HepG2 (cell line): ENCODE results near the gene TAF3. TPM values are rescaled to one million over a fixed set of nuclear protein-coding genes. Genes with fewer than 3 reads are reported as not detected.

Experiments used
- ATAC-seq: fragments of 200-7000 bp; cut with Tn5 transposase; 3 replicates; pipeline ENCODE4 v1.9.1; 2020; ENCODE audit warnings: mild to moderate bottlenecking, moderate library complexity
- BruUV-seq: library from RNA; stranded (reverse); fragments of 400-500 nt; replicated peaks from 2 replicates; lab custom pipeline; 2021; lab: Mats Ljungman, UMichigan
- CTCF ChIA-PET: fragments of 300-600 bp; formaldehyde crosslinking; extraction: SDS; loops from one replicate; lab custom pipeline; 2021; ENCODE audit warnings: low total read pairs, inconsistent platforms, low intra/inter-chr PET ratio; lab: Yijun Ruan, JAX
- POLR2A ChIA-PET: fragments of 350-600 bp; sonication (Branson Sonifier 250); formaldehyde crosslinking; loops from one replicate; lab custom pipeline; 2020; ENCODE audit warnings: antibody characterized with exemption, inconsistent platforms; lab: Yijun Ruan, JAX
- DNase-seq: peaks from one replicate; pipeline ENCODE4 v3.0.0-alpha.2; 2015; ENCODE audit warnings: low spot score
- FAIRE-seq: peaks from 3 replicates; lab custom pipeline; 2011; peaks lifted over from hg19 to GRCh38; lab: Jason Lieb, UNC
- H2AFZ ChIP-seq: one replicate; pipeline ENCODE4 v1.6.1; 2011; ENCODE audit warnings: low read length, inconsistent platforms
- H3K27ac ChIP-seq: fragments of 300-600 bp; 3 replicates; pipeline ENCODE4 v1.8.0; 2011; ENCODE audit warnings: mixed run types, mild to moderate bottlenecking, mixed read lengths, low read length, inconsistent platforms; ENCODE audit not compliant: insufficient read depth; ENCODE audit errors: extremely low read length
- H3K27me3 ChIP-seq, 2 experiments: fragments of 200-600 bp in 1 of 2; 2 replicates in 1 of 2; 3 replicates in 1 of 2; pipeline versions ENCODE4 v1.6.0 to v1.8.0; 2011; ENCODE audit warnings: low read length in 2 of 2, mild to moderate bottlenecking in 2 of 2, moderate library complexity in 2 of 2, inconsistent platforms in 1 of 2; ENCODE audit not compliant: insufficient read depth in 2 of 2, control insufficient read depth in 1 of 2
- H3K36me3 ChIP-seq, 2 experiments: fragments of 200-600 bp in 1 of 2; replicated peaks in 1 of 2; 2 replicates in 1 of 2; 3 replicates in 1 of 2; pipeline versions ENCODE4 v1.5.1 to v1.8.0; 2011; ENCODE audit warnings: low read length in 2 of 2, inconsistent platforms in 1 of 2; ENCODE audit not compliant: insufficient read depth in 2 of 2, control insufficient read depth in 1 of 2
- H3K4me1 ChIP-seq: 2 replicates; pipeline ENCODE4 v1.5.1; 2012; ENCODE audit warnings: low read length, inconsistent platforms; ENCODE audit not compliant: insufficient read depth
- H3K4me2 ChIP-seq: 2 replicates; pipeline ENCODE4 v1.6.0; 2011; ENCODE audit warnings: low read depth, low read length, inconsistent platforms
- H3K4me3 ChIP-seq, 3 experiments: fragments of 200-600 bp in 1 of 3; sonication (generic), shearing (Covaris generic) in 1 of 3; replicated peaks in 1 of 3; 2 replicates each; pipeline ENCODE4 v1.5.1; 2011 to 2016; ENCODE audit warnings: low read length in 3 of 3, inconsistent platforms in 2 of 3, low read depth in 2 of 3, mild to moderate bottlenecking in 2 of 3, control low read depth in 1 of 3, mixed read lengths in 1 of 3; ENCODE audit not compliant: insufficient read depth in 1 of 3
- H3K79me2 ChIP-seq: one replicate; pipeline ENCODE4 v1.6.1; 2011; ENCODE audit warnings: low read length, inconsistent platforms; ENCODE audit not compliant: insufficient read depth
- H3K9ac ChIP-seq: 2 replicates; pipeline ENCODE4 v1.6.0; 2011; ENCODE audit warnings: mild to moderate bottlenecking, low read depth, low read length, inconsistent platforms; ENCODE audit not compliant: insufficient read depth
- H3K9me3 ChIP-seq: 2 replicates; pipeline ENCODE4 v1.5.1; 2012; ENCODE audit warnings: mild to moderate bottlenecking, low read length
- H4K20me1 ChIP-seq: 2 replicates; pipeline ENCODE4 v1.6.0; 2011; ENCODE audit warnings: inconsistent platforms, mild to moderate bottlenecking, low read length, moderate library complexity; ENCODE audit not compliant: insufficient read depth
- BCL6 ChIP-seq: IDR thresholded peaks from 2 replicates; pipeline ENCODE4 v1.6.1; 2016; ENCODE audit warnings: missing genetic modification reagents, missing compliant biosample characterization
- ESRRA ChIP-seq: sonication (generic); formaldehyde crosslinking; IDR thresholded peaks from 2 replicates; pipeline ENCODE4 v1.5.1; 2020; ENCODE audit warnings: mild to moderate bottlenecking, low read depth, missing genetic modification reagents
- GPBP1L1 ChIP-seq: sonication (generic); formaldehyde crosslinking; IDR thresholded peaks from 2 replicates; pipeline ENCODE4 v1.5.0; 2020; ENCODE audit warnings: mild to moderate bottlenecking, missing genetic modification reagents
- GPN1 ChIP-seq: sonication (generic); formaldehyde crosslinking; IDR thresholded peaks from 2 replicates; pipeline ENCODE4 v1.5.1; 2020; ENCODE audit warnings: missing genetic modification reagents, borderline replicate concordance
- HDAC1 ChIP-seq: sonication (generic); formaldehyde crosslinking; IDR thresholded peaks from 2 replicates; pipeline ENCODE4 v1.5.1; 2020; ENCODE audit warnings: mild to moderate bottlenecking, missing genetic modification reagents
- KDM4B ChIP-seq: sonication (generic); formaldehyde crosslinking; IDR thresholded peaks from 2 replicates; pipeline ENCODE4 v1.4.0; 2020; ENCODE audit warnings: missing genetic modification reagents
- KLF16 ChIP-seq, 2 experiments: sonication (generic) in 1 of 2; formaldehyde crosslinking in 1 of 2; IDR thresholded peaks; 2 replicates each; pipeline versions ENCODE4 v1.6.1 to v1.8.0; 2016 to 2023; ENCODE audit warnings: missing genetic modification reagents in 2 of 2, missing compliant biosample characterization in 1 of 2
- MNT ChIP-seq: fragments of 450-650 bp; IDR thresholded peaks from 2 replicates; pipeline ENCODE4 v1.6.1; 2016
- NCOR1 ChIP-seq: fragments of 200-600 bp; sonication (generic); IDR thresholded peaks from 2 replicates; pipeline ENCODE4 v1.7.0; 2017; ENCODE audit warnings: antibody characterized with exemption, low read length, borderline replicate concordance
- SP140L ChIP-seq: sonication (generic); formaldehyde crosslinking; IDR thresholded peaks from 2 replicates; pipeline ENCODE4 v1.4.0; 2020; ENCODE audit warnings: missing genetic modification reagents, borderline replicate concordance
- ZNF331 ChIP-seq: sonication (generic); formaldehyde crosslinking; IDR thresholded peaks from 2 replicates; pipeline ENCODE4 v1.4.0; 2020; ENCODE audit warnings: missing genetic modification reagents
- ZNF75D ChIP-seq: sonication (generic); formaldehyde crosslinking; IDR thresholded peaks from 2 replicates; pipeline ENCODE4 v1.8.1; 2023; ENCODE audit warnings: missing genetic modification reagents, mild to moderate bottlenecking, borderline replicate concordance
- WGBS: methylation state at CpG from one replicate; pipeline ENCODE4 v1.1.6; 2017; ENCODE audit warnings: low lambda C conversion rate; 5-methylcytosine and 5-hydroxymethylcytosine counted together
- in situ Hi-C: cut with HindIII; loops from 2 replicates; pipeline ENCODE4 v1.10.0; 2017; ENCODE audit warnings: low pct_unique_long_range_greater_than_20kb; ENCODE audit not compliant: extremely low pct_ligation_motif_present
- intact Hi-C: fragments of 100-400 bp; cut with micrococcal nuclease; formaldehyde crosslinking; loops from one replicate; pipeline ENCODE4 v1.10.0; 2022; ENCODE audit not compliant: unreplicated experiment
- polyA plus RNA-seq, 8 experiments: library from polyadenylated mRNA; depleted of rRNA in 3 of 8; stranded (reverse) in 7 of 8; unstranded in 1 of 8; fragments of >200 nt; fragmentation: Illumina TruSeq in 4 of 8; extraction: Trizol in 4 of 8; gene quantifications; 2 replicates each; pipeline versions ENCODE4 v1.2.1 to v1.2.3, GENCODE V29; 2011 to 2016; ENCODE audit warnings: low read depth in 4 of 8, missing spikeins in 1 of 8, mixed read lengths in 1 of 8; ENCODE audit not compliant: insufficient read depth in 1 of 8
- total RNA-seq, 5 experiments: library from RNA; depleted of rRNA; stranded (reverse); fragments of >200 nt; fragmentation: Illumina TruSeq; extraction: Trizol; gene quantifications; 2 replicates each; pipeline ENCODE4 v1.2.3, GENCODE V29; 2016; ENCODE audit warnings: low read depth in 1 of 5
- TF ChIP-seq, protein P1 (sequence below): sonication (generic); formaldehyde crosslinking; IDR thresholded peaks from 2 replicates; pipeline ENCODE4 v1.5.1; 2020; ENCODE audit warnings: mild to moderate bottlenecking, missing genetic modification reagents

The TAF3 gene
- total and polyA plus RNA-seq, 2 of the 13 experiments (the other 11 are each of a cell fraction or from before 2014, with no cell fraction given), result 1.7 to 2.9 TPM

DNA sequence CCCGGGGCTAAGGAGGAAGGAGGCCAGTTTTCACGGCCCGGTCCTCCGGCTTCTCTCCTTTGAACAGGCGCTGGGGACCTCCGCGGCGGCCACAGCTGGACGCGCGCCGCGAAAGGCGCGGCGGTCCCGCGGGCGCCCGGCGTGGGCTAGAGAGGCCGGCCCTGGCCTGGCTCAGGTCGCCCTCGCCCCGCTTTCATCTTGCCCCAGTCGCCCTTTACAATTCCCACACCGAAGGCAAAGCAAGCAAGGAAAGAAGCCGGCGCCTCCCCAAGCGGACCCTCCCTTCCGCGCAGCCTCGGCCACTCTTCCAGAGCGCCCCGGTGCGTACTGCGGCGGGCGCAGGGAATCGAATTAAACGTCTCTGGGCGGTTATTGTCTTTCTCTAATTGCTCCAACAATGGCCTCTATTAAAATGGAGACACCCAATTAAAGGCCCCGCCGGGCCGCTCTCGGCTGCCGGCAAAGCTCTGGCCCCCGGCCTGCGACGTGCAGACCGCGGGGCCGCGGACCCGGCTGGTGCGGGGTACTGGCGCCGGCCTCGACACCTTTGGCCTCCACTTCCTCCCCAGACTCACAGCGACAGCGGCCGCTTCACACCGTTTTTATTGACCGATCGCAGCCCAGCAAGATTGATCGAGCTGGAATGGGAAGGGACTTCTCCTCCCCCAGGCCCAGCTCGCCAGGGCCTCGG is 231.7 kb downstream of the TAF3 start (continued):
- TF ChIP-seq KLF16 (CRISPR knock-in tag; IDR thresholded peaks at IDR 0.05), result 0 out of 4 replicates have a peak, but pooled peaks of 1 of the 2 experiments have one; percentile 11

- peak; percentile 93 for DNase-seq
- WGBS, result no CpG with 5 or more reads among the region's 60 CpGs
- H3K79me2 ChIP-seq, result no peaks in the 10 kb centered on the region
- H4K20me1 ChIP-seq, result peaks cover 32% of the 10 kb centered on the region; the same call in 1 of the 2 replicates
- in situ Hi-C loops (no loop called here), intact Hi-C loops (no loop called here)
- no peak for FAIRE-seq
- H3K9ac ChIP-seq, result no peak overlapping the region
- H3K4me3 ChIP-seq, result peak overlapping the region; percentile 53 to 63 (median 57)
- H3K4me1 ChIP-seq, result peaks cover 17% of the 10 kb centered on the region
- H3K27me3 ChIP-seq, result peaks cover 21 to 80% of the 10 kb centered on the region in 2 experiments
- peak overlapping the region; percentile 5 for H3K27ac ChIP-seq
- BruUV-seq, result no TSS peak
- peak overlapping the region; percentile 73 for H3K4me2 ChIP-seq
- ChIA-PET CTCF (no interaction called here), POLR2A (no interaction called here)
- ATAC-seq, result peak; percentile 90
- H3K9me3 ChIP-seq, result no peaks in the 10 kb centered on the region
- no peak overlapping the region for H2AFZ ChIP-seq
- no peaks in the 10 kb centered on the region for H3K36me3 ChIP-seq
- TF ChIP-seq HDAC1 (CRISPR knock-in tag) (peak; percentile 77), GPBP1L1 (CRISPR knock-in tag) (no peak), NCOR1 (peak; percentile 59; the same call in 1 of the 2 replicates), SP140L (no peak), KDM4B (CRISPR knock-in tag) (0 out of 2 replicates have a peak, but pooled peaks have one; percentile 24), MNT (no peak), BCL6 (peak; percentile 99), ZNF75D (CRISPR knock-in tag) (no peak), ZNF331 (no peak), GPN1 (CRISPR knock-in tag) (no peak), ESRRA (CRISPR knock-in tag) (no peak)
- TF ChIP-seq, protein P1, sequence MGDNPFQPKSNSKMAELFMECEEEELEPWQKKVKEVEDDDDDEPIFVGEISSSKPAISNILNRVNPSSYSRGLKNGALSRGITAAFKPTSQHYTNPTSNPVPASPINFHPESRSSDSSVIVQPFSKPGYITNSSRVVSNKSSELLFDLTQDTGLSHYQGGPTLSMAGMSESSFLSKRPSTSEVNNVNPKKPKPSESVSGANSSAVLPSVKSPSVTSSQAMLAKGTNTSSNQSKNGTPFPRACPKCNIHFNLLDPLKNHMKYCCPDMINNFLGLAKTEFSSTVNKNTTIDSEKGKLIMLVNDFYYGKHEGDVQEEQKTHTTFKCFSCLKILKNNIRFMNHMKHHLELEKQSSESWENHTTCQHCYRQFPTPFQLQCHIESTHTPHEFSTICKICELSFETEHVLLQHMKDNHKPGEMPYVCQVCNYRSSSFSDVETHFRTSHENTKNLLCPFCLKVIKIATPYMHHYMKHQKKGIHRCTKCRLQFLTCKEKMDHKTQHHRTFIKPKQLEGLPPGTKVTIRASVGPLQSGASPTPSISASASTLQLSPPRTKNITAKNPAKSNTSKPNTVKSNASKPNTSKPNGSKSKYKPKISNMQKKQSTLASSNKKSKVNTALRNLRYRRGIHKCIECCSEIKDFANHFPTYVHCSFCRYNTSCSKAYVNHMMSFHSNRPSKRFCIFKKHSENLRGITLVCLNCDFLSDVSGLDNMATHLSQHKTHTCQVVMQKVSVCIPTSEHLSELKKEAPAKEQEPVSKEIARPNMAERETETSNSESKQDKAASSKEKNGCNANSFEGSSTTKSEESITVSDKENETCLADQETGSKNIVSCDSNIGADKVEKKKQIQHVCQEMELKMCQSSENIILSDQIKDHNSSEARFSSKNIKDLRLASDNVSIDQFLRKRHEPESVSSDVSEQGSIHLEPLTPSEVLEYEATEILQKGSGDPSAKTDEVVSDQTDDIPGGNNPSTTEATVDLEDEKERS (CRISPR knock-in tag), result no peak
Measured at GRCh38 chr10:8050556-8051108, 232.3 kb downstream of the TAF3 start.
